ENCODE data around the gene PTPN6.

DNA sequence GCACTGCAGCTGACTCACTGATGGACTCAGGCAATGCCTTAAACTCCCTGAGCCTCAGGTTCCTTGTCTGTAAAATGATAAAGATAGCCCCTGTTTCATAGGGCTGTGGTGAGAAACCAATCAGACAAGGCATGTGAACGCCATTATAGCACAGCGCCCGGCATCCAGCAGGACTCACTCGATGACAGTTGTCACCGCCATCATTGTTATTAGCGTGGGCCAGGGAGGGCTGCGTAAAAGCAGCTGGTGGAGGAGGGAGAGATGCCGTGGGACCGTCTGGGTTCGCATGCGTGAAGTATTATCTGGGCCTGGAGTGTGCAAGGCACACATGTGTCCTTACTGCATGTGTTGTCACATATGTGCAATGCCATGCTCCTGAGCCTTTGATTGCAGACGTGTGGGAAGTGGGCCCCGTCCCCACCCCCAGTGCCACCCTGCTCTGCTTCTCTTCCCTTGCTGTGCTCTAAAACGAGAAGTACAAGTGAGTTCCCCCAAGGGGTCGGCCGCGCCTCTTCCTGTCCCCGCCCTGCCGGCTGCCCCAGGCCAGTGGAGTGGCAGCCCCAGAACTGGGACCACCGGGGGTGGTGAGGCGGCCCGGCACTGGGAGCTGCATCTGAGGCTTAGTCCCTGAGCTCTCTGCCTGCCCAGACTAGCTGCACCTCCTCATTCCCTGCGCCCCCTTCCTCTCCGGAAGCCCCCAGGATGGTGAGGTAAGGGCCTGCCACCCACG lies at the start of gene PTPN6:
- peak; percentile 84 for TF ChIP-seq POLR2AphosphoS5 (IDR thresholded peaks at IDR 0.05; ENCODE audit: low read depth, low read length)
- TF ChIP-seq POLR2A (IDR thresholded peaks at IDR 0.05; ENCODE audit: low read depth, low read length): peak; percentile 88

All from GM12892 (cell line).